GM19025 (cell line): ENCODE data around the gene SPI1.

ENCODE experiments used
- ATAC-seq: cut with Tn5 transposase; IDR thresholded peaks from one replicate; pipeline ENCODE4 v1.9.1; 2021; ENCODE audit warnings: mild to moderate bottlenecking, low read depth, moderate library complexity; ENCODE audit not compliant: unreplicated experiment

The SPI1 gene

GRCh38 chr11:47389577-47390421 is 11.5 kb upstream of the SPI1 start:
- no peak for ATAC-seq

GRCh38 chr11:47388697-47389576 is 10.6 kb upstream of the SPI1 start:
- no peak for ATAC-seq

- no peak for ATAC-seq
Observed at GRCh38 chr11:47387944-47388696, 9.8 kb upstream of the SPI1 start.

- ATAC-seq, result no peak
Observed at GRCh38 chr11:47384498-47384897, 6.2 kb upstream of the SPI1 start.

- no peak for ATAC-seq
Observed at GRCh38 chr11:47383071-47383470, 4.7 kb upstream of the SPI1 start.

GRCh38 chr11:47380078-47380477 is 1.7 kb upstream of the SPI1 start:
- no peak for ATAC-seq

GRCh38 chr11:47379317-47379716 is 970 bp upstream of the SPI1 start:
- no peak for ATAC-seq

- peak; percentile 9 for ATAC-seq
Observed at GRCh38 chr11:47378836-47379170, 456 bp upstream of the SPI1 start.

GRCh38 chr11:47377571-47378009 is 757 bp downstream of the SPI1 start:
- ATAC-seq, result no peak

GRCh38 chr11:47376525-47377371 is 1.6 kb downstream of the SPI1 start:
- ATAC-seq, result peak; percentile 35

GRCh38 chr11:47376107-47376524 is 2.2 kb downstream of the SPI1 start:
- no peak for ATAC-seq

GRCh38 chr11:47375546-47376085 is 2.7 kb downstream of the SPI1 start:
- no peak for ATAC-seq

GRCh38 chr11:47375020-47375419 is 3.3 kb downstream of the SPI1 start:
- ATAC-seq, result no peak

GRCh38 chr11:47374720-47375019 is 3.7 kb downstream of the SPI1 start:
- no peak for ATAC-seq

GRCh38 chr11:47373876-47374719 is 4.2 kb downstream of the SPI1 start:
- ATAC-seq, result no peak

GRCh38 chr11:47372422-47372821 is 5.9 kb downstream of the SPI1 start:
- ATAC-seq, result no peak

GRCh38 chr11:47369676-47370075 is 8.7 kb downstream of the SPI1 start:
- ATAC-seq, result no peak

GRCh38 chr11:47366020-47366490 is 12.3 kb downstream of the SPI1 start:
- ATAC-seq, result no peak

GRCh38 chr11:47361419-47361818 is 16.9 kb downstream of the SPI1 start:
- ATAC-seq, result no peak
